HAP-1 (cell line): Measurements from ENCODE around the gene GSC2.

ENCODE experiments used
- DNase-seq, 2 experiments: peaks; one replicate each; pipeline ENCODE4 v3.0.0-alpha.2; 2016 to 2020; ENCODE audit warnings: low spot score in 2 of 2
- H3K27me3 ChIP-seq: fragments of 250-450 bp; sonication (Bioruptor Pico); 2 replicates; pipeline ENCODE4 v1.5.1; 2020; ENCODE audit warnings: low read depth, mild to moderate bottlenecking, moderate library complexity
- H3K36me3 ChIP-seq: fragments of 250-450 bp; sonication (Bioruptor Pico); replicated peaks from 2 replicates; pipeline ENCODE4 v1.5.1; 2020; ENCODE audit warnings: mild to moderate bottlenecking
- H3K4me1 ChIP-seq: fragments of 250-450 bp; sonication (Bioruptor Pico); 2 replicates; pipeline ENCODE4 v1.5.1; 2020; ENCODE audit warnings: mild to moderate bottlenecking
- H3K4me3 ChIP-seq: fragments of 250-450 bp; sonication (Bioruptor Pico); 2 replicates; pipeline ENCODE4 v1.5.1; 2020; ENCODE audit warnings: mild to moderate bottlenecking, moderate library complexity
- H3K9me3 ChIP-seq: fragments of 250-450 bp; sonication (Bioruptor Pico); 2 replicates; pipeline ENCODE4 v1.5.1; 2020; ENCODE audit warnings: mild to moderate bottlenecking, moderate library complexity
- in situ Hi-C: fragments of 300-500 bp; cut with MboI; formaldehyde crosslinking; loops from 3 replicates; pipeline ENCODE4 v1.14.3; 2020; ENCODE audit warnings: low sequenced_read_pairs, inconsistent platforms, mixed read lengths

The GSC2 gene

DNA sequence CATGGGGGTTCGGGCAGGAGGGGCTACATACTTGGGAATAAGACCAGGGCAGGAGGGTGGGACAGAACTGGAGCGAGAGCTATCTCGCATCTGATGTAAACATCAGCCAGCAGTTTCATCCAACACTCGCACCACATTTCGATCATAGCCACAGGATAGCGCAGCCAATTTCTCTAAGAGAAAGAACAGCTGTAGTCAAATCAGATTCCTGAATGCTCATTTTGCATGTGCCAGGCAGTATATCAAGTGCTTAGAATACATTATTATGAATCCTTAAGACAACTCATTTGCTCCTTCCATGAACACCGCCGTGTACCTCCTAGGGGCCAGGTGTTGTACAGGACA lies 42.4 kb downstream of the GSC2 start:
- H3K4me3 ChIP-seq = no peak overlapping the region
- H3K9me3 ChIP-seq = no peaks in the 10 kb centered on the region
- in situ Hi-C loops = no loop called here
- no peak for DNase-seq
- H3K36me3 ChIP-seq = no peaks in the 10 kb centered on the region
- no peaks in the 10 kb centered on the region for H3K27me3 ChIP-seq
- 0 out of 2 replicates have a peak, but pooled peaks cover 2% of the 10 kb centered on the region for H3K4me1 ChIP-seq

DNA sequence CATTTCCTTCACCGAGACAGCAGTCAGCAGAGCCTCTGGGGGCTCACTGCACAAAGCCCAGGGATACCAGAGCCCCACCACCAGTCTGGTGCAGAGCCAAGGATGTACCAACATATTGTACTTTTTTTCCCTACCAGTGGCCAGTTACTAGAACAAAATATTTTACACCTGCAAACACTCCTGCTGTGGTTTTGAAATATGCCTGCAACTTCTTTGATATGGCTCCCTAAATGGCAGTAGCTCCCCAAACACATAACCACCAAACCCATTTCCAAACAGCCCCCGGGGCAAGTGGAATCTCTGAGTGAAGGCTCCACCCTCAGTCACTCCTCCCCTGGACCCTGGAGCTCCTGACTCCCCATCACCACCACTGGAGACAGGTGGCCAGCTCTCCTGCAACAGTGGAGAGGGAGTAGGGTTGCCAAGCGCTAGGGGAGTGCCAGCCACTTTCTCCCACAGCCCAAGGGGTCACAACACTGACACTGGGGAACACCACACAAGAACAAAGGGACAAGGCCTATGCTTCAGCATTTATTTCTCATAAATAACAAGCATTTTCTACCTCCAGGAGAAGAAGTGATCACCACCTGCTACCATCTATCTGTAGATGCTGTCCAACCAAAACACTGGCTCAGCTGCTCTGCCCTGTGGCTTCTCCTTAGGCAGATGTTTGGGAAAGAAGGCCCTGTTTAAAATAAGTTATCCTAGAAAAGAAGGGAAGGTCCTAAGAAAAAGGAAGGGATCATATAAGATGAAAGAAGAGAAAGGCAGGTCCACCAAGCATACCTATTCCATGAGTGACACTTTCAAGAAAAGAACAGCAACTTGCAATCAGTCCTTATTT lies 43.0 kb downstream of the GSC2 start:
- Histone ChIP-seq H3K36me3 (no peaks in the 10 kb centered on the region), H3K9me3 (no peaks in the 10 kb centered on the region), H3K4me3 (no peak overlapping the region), H3K27me3 (no peaks in the 10 kb centered on the region), H3K4me1 (0 out of 2 replicates have a peak, but pooled peaks cover 2% of the 10 kb centered on the region)
- in situ Hi-C loops = no loop called here
- DNase-seq = no peak

DNA sequence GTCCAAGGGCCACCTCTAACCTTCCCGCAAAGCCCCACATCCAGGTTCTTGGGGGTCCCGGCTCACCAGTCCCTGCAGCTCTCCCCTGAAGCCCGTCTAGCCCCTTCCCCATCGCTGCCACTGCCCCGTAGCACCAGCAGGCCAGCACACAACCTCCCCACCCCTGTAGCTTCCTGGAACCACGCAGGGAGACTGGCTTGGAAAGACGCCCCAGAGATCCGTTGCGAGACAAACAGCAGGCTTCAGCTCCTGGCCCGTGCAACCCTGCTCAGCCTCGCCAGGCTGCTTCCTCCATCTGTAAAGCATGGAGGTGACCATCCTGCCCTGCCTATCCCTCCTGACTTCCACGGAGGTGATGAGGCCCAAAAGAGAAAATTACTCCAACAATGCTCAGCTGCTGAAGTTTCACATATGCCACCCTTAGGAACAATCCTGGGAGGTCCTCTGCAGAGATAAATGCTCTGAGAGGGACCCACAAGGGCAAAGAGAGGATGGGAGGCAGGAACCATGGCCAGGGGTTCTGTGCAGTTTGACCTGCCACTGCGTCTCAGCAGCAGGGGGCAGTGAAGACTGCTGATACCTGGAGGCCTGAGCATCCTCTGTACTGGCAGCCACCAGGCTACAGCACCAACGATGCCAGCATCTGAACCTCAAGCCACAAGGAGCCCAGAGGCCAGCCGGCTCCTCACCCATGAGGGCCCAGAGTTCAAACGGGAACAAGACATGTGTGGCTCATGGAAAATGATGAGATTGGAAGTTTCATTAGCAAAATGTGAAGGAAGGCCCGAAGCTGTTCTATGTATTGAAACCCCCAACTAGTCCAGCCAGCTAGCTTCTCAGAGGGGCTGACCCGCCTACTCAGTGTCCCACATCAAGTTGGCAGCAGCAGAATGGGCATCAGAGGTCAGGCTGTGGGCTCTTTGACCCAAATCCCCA lies 44.0 kb downstream of the GSC2 start:
- H3K36me3 ChIP-seq = no peaks in the 10 kb centered on the region
- DNase-seq = no peak
- H3K9me3 ChIP-seq = no peaks in the 10 kb centered on the region
- no peak overlapping the region for H3K4me3 ChIP-seq
- in situ Hi-C loops = no loop called here
- H3K4me1 ChIP-seq = 0 out of 2 replicates have a peak, but pooled peaks cover 2% of the 10 kb centered on the region
- H3K27me3 ChIP-seq = no peaks in the 10 kb centered on the region

DNA sequence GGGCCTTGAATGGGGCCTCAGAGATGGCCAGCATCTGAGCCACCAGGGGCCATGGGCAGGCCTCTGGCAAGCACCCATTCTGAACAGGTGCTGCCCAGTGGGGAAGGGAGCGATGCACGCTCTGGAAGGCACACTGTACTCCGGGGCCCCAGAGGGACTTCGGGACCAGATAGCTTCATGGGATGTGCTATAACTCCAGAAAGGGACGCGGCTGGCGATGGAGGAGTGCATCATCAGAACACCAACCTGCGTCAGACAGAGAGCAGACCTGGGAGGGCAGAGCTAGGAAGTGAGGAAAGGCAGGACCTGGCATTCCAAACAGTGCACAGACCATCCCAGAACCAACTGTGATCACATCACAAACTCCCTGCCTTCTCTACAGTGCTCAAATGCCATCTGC lies 44.6 kb downstream of the GSC2 start:
- no peak for DNase-seq
- Histone ChIP-seq H3K4me1 (0 out of 2 replicates have a peak, but pooled peaks cover 2% of the 10 kb centered on the region), H3K4me3 (no peak overlapping the region), H3K9me3 (no peaks in the 10 kb centered on the region), H3K27me3 (no peaks in the 10 kb centered on the region), H3K36me3 (no peaks in the 10 kb centered on the region)
- in situ Hi-C loops = no loop called here

DNA sequence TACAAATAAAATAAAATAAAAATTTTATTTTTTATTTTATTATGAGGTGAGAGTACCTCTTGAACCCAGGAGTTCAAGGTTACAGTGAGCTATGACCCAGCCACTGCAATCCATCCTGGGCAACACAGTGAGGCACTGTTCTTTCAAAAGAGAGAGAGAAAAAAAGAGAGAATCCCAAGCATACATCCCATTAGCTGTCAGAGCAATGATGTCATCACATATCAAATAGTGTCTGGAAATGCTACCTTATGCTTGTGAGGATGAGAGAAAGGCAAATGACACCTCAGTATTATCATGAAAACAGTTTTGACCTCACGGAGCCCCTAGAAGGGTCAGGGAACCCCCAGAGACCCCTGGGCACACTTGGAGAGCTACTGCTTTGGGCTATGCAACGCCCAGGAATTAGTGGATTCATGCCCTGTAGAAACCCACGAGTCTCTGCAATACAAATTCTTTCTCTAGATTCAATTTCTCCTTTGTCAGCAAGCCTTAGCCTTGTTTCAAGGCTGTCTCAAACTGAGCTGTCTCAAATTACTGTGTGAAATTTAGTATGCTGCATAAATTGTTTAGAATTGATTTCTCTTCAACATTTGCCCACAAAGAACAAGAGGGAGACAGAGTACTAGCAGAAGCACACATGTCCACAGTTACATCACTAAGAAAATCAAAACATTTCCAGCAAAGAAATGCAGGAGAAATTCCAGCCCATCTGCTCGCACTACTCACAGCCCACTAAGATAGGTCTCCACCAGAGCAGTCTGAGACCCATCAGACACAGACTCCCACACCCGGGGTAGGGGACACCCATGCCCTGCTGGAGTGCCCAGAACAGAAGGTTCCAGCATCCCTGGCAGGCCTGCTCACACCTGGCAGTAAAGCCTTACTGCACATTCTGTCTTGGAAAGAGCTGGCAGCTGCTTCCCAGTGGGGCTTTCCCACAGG lies 45.9 kb downstream of the GSC2 start:
- Histone ChIP-seq H3K4me1 (0 out of 2 replicates have a peak, but pooled peaks cover 2% of the 10 kb centered on the region), H3K27me3 (no peaks in the 10 kb centered on the region), H3K36me3 (no peaks in the 10 kb centered on the region), H3K9me3 (no peaks in the 10 kb centered on the region), H3K4me3 (no peak overlapping the region)
- no peak for DNase-seq
- in situ Hi-C loops = no loop called here

DNA sequence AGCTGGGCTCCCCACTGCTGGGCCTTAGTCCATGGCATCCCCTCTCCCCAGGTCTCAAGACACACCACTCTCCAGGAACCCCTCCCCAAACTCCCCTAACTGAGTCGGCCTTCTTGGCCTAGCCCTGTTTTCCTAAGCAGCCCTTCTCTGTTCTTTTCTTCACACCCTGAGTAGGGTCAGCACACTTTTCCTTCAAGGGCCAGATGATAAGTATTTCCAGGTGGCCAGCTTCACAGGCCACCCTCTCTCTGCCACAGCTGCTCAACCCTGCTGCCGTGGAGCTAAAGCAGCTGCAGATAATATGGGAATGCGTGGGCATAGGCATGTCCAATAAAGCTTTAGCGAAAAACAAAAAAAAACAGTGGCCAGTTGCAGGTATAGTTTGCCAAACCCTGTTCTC lies 51.9 kb downstream of the GSC2 start:
- Histone ChIP-seq H3K27me3 (no peaks in the 10 kb centered on the region), H3K4me3 (no peak overlapping the region), H3K4me1 (no peaks in the 10 kb centered on the region), H3K9me3 (no peaks in the 10 kb centered on the region), H3K36me3 (peaks cover 11% of the 10 kb centered on the region)
- in situ Hi-C loops = no loop called here
- DNase-seq = no peak

DNA sequence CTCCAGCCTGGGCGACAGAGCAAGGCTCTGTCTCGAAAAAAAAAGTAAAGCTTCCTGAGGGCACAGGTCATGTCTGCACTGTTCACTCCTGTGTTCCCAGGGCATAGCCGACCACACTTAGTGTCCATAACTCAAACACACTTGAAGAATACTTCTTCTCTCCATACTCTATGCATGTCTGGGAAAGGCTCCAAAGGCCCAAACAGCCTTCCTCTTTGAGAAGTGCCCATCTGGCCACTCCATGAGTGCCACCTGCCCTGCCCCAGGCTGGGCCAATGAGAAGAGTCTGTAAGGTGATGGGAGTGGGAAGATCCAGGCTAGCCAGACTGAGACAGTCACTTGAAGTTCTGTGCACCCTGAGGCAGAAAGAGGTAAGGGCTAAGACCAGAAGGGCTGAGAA lies 52.6 kb downstream of the GSC2 start:
- H3K9me3 ChIP-seq = no peaks in the 10 kb centered on the region
- peaks cover 11% of the 10 kb centered on the region for H3K36me3 ChIP-seq
- H3K27me3 ChIP-seq = no peaks in the 10 kb centered on the region
- H3K4me3 ChIP-seq = no peak overlapping the region
- H3K4me1 ChIP-seq = no peaks in the 10 kb centered on the region
- no peak for DNase-seq
- in situ Hi-C loops = no loop called here
